ENCODE measurements around the gene RTN4RL1. TPM values are rescaled to one million over a fixed set of nuclear protein-coding genes. Genes with fewer than 3 reads are reported as not detected.

The RTN4RL1 gene
- total RNA-seq, 2 donors from 2014 or later, result 0.32 to 0.37 TPM

GRCh38 chr17:1995907-1996799 is 29.0 kb downstream of the RTN4RL1 start:
- no peak for DNase-seq
- intact Hi-C loops (cut with DNase I), result no loop called here
- Histone ChIP-seq H3K9me3 (no peaks in the 10 kb centered on the region), H3K27me3 (no peaks in the 10 kb centered on the region), H3K36me3 (no peaks in the 10 kb centered on the region), H3K4me3 (no peak overlapping the region), H3K9ac (ENCODE audit: low read depth in 2 of 2, low read length in 2 of 2) (no peak overlapping the region), H3K27ac (no peak overlapping the region), H3K4me1 (peaks cover 16% of the 10 kb centered on the region)
- no peak for TF ChIP-seq CTCF (IDR thresholded peaks at IDR 0.05)

DNA sequence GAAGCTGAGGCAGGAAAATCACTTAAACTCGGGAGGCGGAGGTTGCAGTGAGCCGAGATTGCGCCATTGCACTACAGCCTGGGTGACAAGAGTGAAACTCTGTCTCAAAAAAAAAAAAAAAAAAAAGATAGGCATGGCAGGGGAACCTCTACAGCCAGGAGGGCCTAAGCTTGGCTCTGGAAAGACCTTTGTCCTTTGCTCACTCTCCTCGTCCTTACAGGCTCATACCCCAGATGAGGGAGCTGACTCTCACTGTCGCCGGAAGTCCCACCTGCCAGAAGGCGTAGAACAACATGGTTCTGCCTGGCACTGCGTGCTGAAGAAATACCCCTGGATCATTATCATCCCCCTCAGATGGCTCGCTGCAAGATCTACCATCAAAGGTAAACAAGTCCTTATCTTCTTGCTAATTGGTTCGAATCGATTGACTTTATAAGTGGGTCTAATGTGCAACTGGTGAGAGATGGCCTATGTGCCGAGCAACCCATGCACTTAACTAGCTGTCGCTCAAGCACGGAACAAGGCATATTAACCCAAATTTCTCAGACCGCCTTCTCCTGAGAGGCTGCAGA is 29.7 kb downstream of the RTN4RL1 start:
- no peak for DNase-seq
- Histone ChIP-seq H3K4me1 (peaks cover 16% of the 10 kb centered on the region), H3K4me3 (no peak overlapping the region), H3K9ac (ENCODE audit: low read depth in 2 of 2, low read length in 2 of 2) (no peak overlapping the region), H3K27ac (no peak overlapping the region), H3K9me3 (no peaks in the 10 kb centered on the region), H3K27me3 (no peaks in the 10 kb centered on the region), H3K36me3 (no peaks in the 10 kb centered on the region)
- TF ChIP-seq CTCF (IDR thresholded peaks at IDR 0.05), result no peak
- intact Hi-C loops (cut with DNase I), result no loop called here

- H3K4me3 ChIP-seq, result no peak overlapping the region
- no peak for DNase-seq
- H3K27ac ChIP-seq, result no peak overlapping the region
- no peaks in the 10 kb centered on the region for H3K9me3 ChIP-seq
- H3K9ac ChIP-seq (ENCODE audit: low read depth in 2 of 2, low read length in 2 of 2), result no peak overlapping the region
- intact Hi-C loops (cut with DNase I), result no loop called here
- H3K27me3 ChIP-seq, result no peaks in the 10 kb centered on the region
- peaks cover 10% of the 10 kb centered on the region for H3K4me1 ChIP-seq
- H3K36me3 ChIP-seq, result no peaks in the 10 kb centered on the region
- TF ChIP-seq CTCF (IDR thresholded peaks at IDR 0.05), result no peak
These were observed 30.4 kb downstream of the RTN4RL1 start for GRCh38 chr17:1994707-1995106.

DNA sequence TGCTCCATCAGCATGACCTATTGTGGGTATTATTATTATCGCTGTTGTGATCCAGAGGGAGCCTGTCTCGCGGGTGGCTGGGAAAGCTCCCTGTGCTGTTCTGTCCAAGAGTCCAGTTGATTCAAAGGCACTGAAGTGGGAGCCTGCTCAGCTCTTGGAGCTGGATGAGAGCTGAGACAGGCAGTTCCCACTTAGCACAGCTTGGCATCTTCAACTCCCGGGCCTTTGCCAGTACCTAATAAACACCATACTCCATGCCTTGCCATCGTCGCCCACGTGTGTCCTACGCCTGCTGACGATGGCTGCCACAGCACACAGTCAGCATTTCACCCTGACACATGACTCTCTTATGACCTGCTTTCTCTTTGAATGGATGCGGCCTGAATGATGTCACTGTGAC is 32.6 kb downstream of the RTN4RL1 start:
- Histone ChIP-seq H3K27ac (no peak overlapping the region), H3K9ac (ENCODE audit: low read depth in 2 of 2, low read length in 2 of 2) (no peak overlapping the region), H3K27me3 (no peaks in the 10 kb centered on the region), H3K4me3 (no peak overlapping the region), H3K4me1 (peaks cover 4% of the 10 kb centered on the region), H3K9me3 (no peaks in the 10 kb centered on the region), H3K36me3 (no peaks in the 10 kb centered on the region)
- no peak for DNase-seq
- intact Hi-C loops (cut with DNase I), result no loop called here
- no peak for TF ChIP-seq CTCF (IDR thresholded peaks at IDR 0.05)

- intact Hi-C loops (cut with DNase I), result no loop called here
These were observed 36.0 kb downstream of the RTN4RL1 start for GRCh38 chr17:1989135-1989534.

More at GRCh38 chr17:1989135-1989534, 36.0 kb downstream of the RTN4RL1 start:
- Histone ChIP-seq H3K27ac (no peak overlapping the region), H3K36me3 (no peaks in the 10 kb centered on the region), H3K4me1 (no peaks in the 10 kb centered on the region), H3K27me3 (no peaks in the 10 kb centered on the region), H3K9ac (ENCODE audit: low read depth in 2 of 2, low read length in 2 of 2) (no peak overlapping the region), H3K9me3 (no peaks in the 10 kb centered on the region), H3K4me3 (no peak overlapping the region)
- no peak for DNase-seq
- TF ChIP-seq CTCF (IDR thresholded peaks at IDR 0.05), result no peak

Data from colonic mucosa (tissue), 4 donors.